ENCODE results near the gene KHDC4. TPM values are rescaled to one million over a fixed set of nuclear protein-coding genes. Genes with fewer than 3 reads are reported as not detected.

Gene KHDC4
- total RNA-seq, 1 donor, result 37.3 TPM

GRCh38 chr1:155904261-155904660 lies 30.0 kb downstream of the KHDC4 start:
- Histone ChIP-seq H3K79me2 (ENCODE audit: insufficient read depth, low read length) (peaks cover 48% of the 10 kb centered on the region), H3K4me3 (ENCODE audit: insufficient read depth, low read length) (no peak overlapping the region), H2AFZ (ENCODE audit: low read length) (no peak overlapping the region), H3K27ac (ENCODE audit: low read depth, low read length) (no peak overlapping the region), H3K9me3 (ENCODE audit: low read depth, low read length) (no peaks in the 10 kb centered on the region), H4K20me1 (ENCODE audit: insufficient read depth, low read length) (no peaks in the 10 kb centered on the region), H3K36me3 (ENCODE audit: insufficient read depth, low read length) (peaks cover 89% of the 10 kb centered on the region), H3K4me2 (ENCODE audit: insufficient read depth, low read length) (no peak overlapping the region), H3K27me3 (ENCODE audit: insufficient read depth, low read length) (no peaks in the 10 kb centered on the region), H3K4me1 (ENCODE audit: insufficient read depth, low read length) (no peaks in the 10 kb centered on the region)
- no peak for TF ChIP-seq CTCF (IDR thresholded peaks at IDR 0.05; ENCODE audit: extremely low read depth, low read depth, low read length)
- DNase-seq (ENCODE audit: insufficient read length, low spot score, missing footprints), result no peak

- Histone ChIP-seq H3K27me3 (ENCODE audit: insufficient read depth, low read length) (no peaks in the 10 kb centered on the region), H3K79me2 (ENCODE audit: insufficient read depth, low read length) (peaks cover 22% of the 10 kb centered on the region), H3K9me3 (ENCODE audit: low read depth, low read length) (no peaks in the 10 kb centered on the region), H3K4me1 (ENCODE audit: insufficient read depth, low read length) (no peaks in the 10 kb centered on the region), H4K20me1 (ENCODE audit: insufficient read depth, low read length) (no peaks in the 10 kb centered on the region), H3K36me3 (ENCODE audit: insufficient read depth, low read length) (peaks cover 69% of the 10 kb centered on the region), H3K27ac (ENCODE audit: low read depth, low read length) (no peak overlapping the region), H3K4me2 (ENCODE audit: insufficient read depth, low read length) (no peak overlapping the region), H2AFZ (ENCODE audit: low read length) (no peak overlapping the region), H3K4me3 (ENCODE audit: insufficient read depth, low read length) (no peak overlapping the region)
- peak; percentile 13 for DNase-seq (ENCODE audit: insufficient read length, low spot score, missing footprints)
- TF ChIP-seq CTCF (IDR thresholded peaks at IDR 0.05; ENCODE audit: extremely low read depth, low read depth, low read length), result no peak
Measured at GRCh38 chr1:155900161-155900560, 34.1 kb downstream of the KHDC4 start.

- no peak overlapping the region for H3K4me2 ChIP-seq (ENCODE audit: insufficient read depth, low read length)
- peaks cover 64% of the 10 kb centered on the region for H3K36me3 ChIP-seq (ENCODE audit: insufficient read depth, low read length)
- no peak overlapping the region for H3K4me3 ChIP-seq (ENCODE audit: insufficient read depth, low read length)
- no peaks in the 10 kb centered on the region for H4K20me1 ChIP-seq (ENCODE audit: insufficient read depth, low read length)
- H3K79me2 ChIP-seq (ENCODE audit: insufficient read depth, low read length), result peaks cover 18% of the 10 kb centered on the region
- DNase-seq (ENCODE audit: insufficient read length, low spot score, missing footprints), result no peak
- H3K4me1 ChIP-seq (ENCODE audit: insufficient read depth, low read length), result no peaks in the 10 kb centered on the region
- no peaks in the 10 kb centered on the region for H3K9me3 ChIP-seq (ENCODE audit: low read depth, low read length)
- no peak overlapping the region for H2AFZ ChIP-seq (ENCODE audit: low read length)
- no peak for TF ChIP-seq CTCF (IDR thresholded peaks at IDR 0.05; ENCODE audit: extremely low read depth, low read depth, low read length)
- H3K27me3 ChIP-seq (ENCODE audit: insufficient read depth, low read length), result no peaks in the 10 kb centered on the region
- no peak overlapping the region for H3K27ac ChIP-seq (ENCODE audit: low read depth, low read length)
Measured at GRCh38 chr1:155899683-155900082, 34.5 kb downstream of the KHDC4 start.

GRCh38 chr1:155898888-155899287 lies 35.3 kb downstream of the KHDC4 start:
- peak; percentile 34 for DNase-seq (ENCODE audit: insufficient read length, low spot score, missing footprints)
- Histone ChIP-seq H2AFZ (ENCODE audit: low read length) (no peak overlapping the region), H3K4me1 (ENCODE audit: insufficient read depth, low read length) (peaks cover 3% of the 10 kb centered on the region), H3K4me3 (ENCODE audit: insufficient read depth, low read length) (no peak overlapping the region), H3K36me3 (ENCODE audit: insufficient read depth, low read length) (peaks cover 56% of the 10 kb centered on the region), H3K79me2 (ENCODE audit: insufficient read depth, low read length) (peaks cover 12% of the 10 kb centered on the region), H3K9me3 (ENCODE audit: low read depth, low read length) (no peaks in the 10 kb centered on the region), H3K27ac (ENCODE audit: low read depth, low read length) (no peak overlapping the region), H3K27me3 (ENCODE audit: insufficient read depth, low read length) (no peaks in the 10 kb centered on the region), H3K4me2 (ENCODE audit: insufficient read depth, low read length) (no peak overlapping the region), H4K20me1 (ENCODE audit: insufficient read depth, low read length) (no peaks in the 10 kb centered on the region)
- no peak for TF ChIP-seq CTCF (IDR thresholded peaks at IDR 0.05; ENCODE audit: extremely low read depth, low read depth, low read length)
